ENCODE results near the gene DCC. TPM values are rescaled to one million over a fixed set of nuclear protein-coding genes. Genes with fewer than 3 reads are reported as not detected.

DCC gene
- total and polyA plus RNA-seq, 2 experiments from 2014 or later: 0.53 to 0.73 TPM

DNA sequence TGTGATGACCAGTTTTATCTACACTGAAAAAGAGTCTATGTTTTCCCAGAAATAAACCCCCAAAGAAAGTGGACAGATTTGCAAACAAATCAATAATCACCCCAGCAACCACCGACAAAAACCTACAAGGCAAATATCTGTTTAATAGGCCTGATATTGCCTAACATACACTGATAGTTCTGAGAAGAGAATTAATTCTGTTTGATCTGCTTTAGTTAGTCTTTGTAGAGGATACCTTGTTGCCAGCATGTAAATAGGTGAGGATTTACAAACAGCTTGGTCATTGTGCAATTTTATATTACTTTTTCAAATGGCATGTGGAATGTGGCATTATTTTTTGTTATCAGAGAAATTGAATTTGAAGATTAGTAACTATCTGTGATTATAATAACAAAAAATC is 86.5 kb downstream of the DCC start (continued):
- TF ChIP-seq, protein P1, sequence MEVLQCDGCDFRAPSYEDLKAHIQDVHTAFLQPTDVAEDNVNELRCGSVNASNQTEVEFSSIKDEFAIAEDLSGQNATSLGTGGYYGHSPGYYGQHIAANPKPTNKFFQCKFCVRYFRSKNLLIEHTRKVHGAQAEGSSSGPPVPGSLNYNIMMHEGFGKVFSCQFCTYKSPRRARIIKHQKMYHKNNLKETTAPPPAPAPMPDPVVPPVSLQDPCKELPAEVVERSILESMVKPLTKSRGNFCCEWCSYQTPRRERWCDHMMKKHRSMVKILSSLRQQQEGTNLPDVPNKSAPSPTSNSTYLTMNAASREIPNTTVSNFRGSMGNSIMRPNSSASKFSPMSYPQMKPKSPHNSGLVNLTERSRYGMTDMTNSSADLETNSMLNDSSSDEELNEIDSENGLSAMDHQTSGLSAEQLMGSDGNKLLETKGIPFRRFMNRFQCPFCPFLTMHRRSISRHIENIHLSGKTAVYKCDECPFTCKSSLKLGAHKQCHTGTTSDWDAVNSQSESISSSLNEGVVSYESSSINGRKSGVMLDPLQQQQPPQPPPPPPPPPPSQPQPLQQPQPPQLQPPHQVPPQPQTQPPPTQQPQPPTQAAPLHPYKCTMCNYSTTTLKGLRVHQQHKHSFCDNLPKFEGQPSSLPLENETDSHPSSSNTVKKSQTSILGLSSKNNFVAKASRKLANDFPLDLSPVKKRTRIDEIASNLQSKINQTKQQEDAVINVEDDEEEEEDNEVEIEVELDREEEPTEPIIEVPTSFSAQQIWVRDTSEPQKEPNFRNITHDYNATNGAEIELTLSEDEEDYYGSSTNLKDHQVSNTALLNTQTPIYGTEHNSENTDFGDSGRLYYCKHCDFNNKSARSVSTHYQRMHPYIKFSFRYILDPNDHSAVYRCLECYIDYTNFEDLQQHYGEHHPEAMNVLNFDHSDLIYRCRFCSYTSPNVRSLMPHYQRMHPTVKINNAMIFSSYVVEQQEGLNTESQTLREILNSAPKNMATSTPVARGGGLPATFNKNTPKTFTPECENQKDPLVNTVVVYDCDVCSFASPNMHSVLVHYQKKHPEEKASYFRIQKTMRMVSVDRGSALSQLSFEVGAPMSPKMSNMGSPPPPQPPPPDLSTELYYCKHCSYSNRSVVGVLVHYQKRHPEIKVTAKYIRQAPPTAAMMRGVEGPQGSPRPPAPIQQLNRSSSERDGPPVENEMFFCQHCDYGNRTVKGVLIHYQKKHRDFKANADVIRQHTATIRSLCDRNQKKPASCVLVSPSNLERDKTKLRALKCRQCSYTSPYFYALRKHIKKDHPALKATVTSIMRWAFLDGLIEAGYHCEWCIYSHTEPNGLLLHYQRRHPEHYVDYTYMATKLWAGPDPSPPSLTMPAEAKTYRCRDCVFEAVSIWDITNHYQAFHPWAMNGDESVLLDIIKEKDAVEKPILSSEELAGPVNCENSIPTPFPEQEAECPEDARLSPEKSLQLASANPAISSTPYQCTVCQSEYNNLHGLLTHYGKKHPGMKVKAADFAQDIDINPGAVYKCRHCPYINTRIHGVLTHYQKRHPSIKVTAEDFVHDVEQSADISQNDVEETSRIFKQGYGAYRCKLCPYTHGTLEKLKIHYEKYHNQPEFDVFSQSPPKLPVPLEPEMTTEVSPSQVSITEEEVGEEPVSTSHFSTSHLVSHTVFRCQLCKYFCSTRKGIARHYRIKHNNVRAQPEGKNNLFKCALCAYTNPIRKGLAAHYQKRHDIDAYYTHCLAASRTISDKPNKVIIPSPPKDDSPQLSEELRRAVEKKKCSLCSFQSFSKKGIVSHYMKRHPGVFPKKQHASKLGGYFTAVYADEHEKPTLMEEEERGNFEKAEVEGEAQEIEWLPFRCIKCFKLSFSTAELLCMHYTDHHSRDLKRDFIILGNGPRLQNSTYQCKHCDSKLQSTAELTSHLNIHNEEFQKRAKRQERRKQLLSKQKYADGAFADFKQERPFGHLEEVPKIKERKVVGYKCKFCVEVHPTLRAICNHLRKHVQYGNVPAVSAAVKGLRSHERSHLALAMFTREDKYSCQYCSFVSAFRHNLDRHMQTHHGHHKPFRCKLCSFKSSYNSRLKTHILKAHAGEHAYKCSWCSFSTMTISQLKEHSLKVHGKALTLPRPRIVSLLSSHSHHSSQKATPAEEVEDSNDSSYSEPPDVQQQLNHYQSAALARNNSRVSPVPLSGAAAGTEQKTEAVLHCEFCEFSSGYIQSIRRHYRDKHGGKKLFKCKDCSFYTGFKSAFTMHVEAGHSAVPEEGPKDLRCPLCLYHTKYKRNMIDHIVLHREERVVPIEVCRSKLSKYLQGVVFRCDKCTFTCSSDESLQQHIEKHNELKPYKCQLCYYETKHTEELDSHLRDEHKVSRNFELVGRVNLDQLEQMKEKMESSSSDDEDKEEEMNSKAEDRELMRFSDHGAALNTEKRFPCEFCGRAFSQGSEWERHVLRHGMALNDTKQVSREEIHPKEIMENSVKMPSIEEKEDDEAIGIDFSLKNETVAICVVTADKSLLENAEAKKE (CRISPR knock-in tag; IDR thresholded peaks at IDR 0.05): no peak
- no peak for TF ChIP-seq JUNB (IDR thresholded peaks at IDR 0.05; ENCODE audit: unreplicated experiment)
- no peak for TF ChIP-seq ZNF331 (CRISPR knock-in tag; IDR thresholded peaks at IDR 0.05; ENCODE audit: low read depth)
- TF ChIP-seq POLR2AphosphoS5 (IDR thresholded peaks at IDR 0.05; ENCODE audit: low read depth): no peak
- TF ChIP-seq, protein P2, sequence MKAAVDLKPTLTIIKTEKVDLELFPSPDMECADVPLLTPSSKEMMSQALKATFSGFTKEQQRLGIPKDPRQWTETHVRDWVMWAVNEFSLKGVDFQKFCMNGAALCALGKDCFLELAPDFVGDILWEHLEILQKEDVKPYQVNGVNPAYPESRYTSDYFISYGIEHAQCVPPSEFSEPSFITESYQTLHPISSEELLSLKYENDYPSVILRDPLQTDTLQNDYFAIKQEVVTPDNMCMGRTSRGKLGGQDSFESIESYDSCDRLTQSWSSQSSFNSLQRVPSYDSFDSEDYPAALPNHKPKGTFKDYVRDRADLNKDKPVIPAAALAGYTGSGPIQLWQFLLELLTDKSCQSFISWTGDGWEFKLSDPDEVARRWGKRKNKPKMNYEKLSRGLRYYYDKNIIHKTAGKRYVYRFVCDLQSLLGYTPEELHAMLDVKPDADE (IDR thresholded peaks at IDR 0.05): no peak
- no peak for TF ChIP-seq ZNF114 (CRISPR knock-in tag; IDR thresholded peaks at IDR 0.05)
- no peak for TF ChIP-seq EZH2 (IDR thresholded peaks at IDR 0.05; ENCODE audit: low read depth, unreplicated experiment)
- TF ChIP-seq NANOG (IDR thresholded peaks at IDR 0.05; ENCODE audit: borderline replicate concordance): no peak
- TF ChIP-seq STAT1 (IDR thresholded peaks at IDR 0.05; ENCODE audit: unreplicated experiment): no peak

DNA sequence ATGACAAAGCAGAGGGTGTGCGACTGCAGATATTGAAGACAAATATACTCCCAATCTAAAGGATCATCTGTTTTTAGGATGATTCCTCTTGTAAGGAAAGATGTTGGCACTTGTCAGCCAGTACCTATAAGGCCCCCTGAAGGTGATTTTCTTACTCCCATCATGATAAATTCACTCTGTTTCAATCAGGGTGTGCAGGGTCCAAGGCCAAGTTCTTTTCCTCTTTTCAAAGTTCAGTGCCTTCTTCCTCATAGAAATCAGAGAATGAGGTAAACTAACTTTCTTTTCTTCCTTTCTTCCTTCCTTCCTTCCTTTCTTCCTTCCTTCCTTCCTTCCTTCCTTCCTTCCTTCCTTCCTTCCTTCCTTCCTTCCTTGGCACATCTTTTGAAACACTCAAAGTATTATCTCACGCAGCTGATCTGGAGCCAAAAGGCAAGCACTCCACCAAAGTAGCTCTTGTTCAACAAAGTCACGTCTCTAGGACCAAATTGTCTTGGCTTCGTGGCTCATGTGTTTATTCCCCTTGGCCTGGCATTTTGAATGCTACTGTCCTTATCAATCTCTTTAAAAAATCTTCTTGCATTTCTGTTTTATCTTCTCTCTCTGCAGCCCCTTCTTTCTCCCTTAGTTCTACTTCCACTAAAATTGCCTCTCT is 87.7 kb downstream of the DCC start:
- H3K4me3 Mint-ChIP-seq: no peak overlapping the region
- Histone ChIP-seq H3K79me2 (replicated peaks; ENCODE audit: insufficient read depth) (no peaks in the 10 kb centered on the region), H3K9me2 (ENCODE audit: insufficient read depth) (no peaks in the 10 kb centered on the region), H3K27me3 (ENCODE audit: insufficient read depth) (no peaks in the 10 kb centered on the region), H3K36me3 (ENCODE audit: insufficient read depth) (no peaks in the 10 kb centered on the region), H4K20me1 (replicated peaks; ENCODE audit: insufficient read depth) (no peaks in the 10 kb centered on the region), H3K4me2 (no peak overlapping the region), H3F3A (replicated peaks; ENCODE audit: low read depth) (no peaks in the 10 kb centered on the region), H3K4me1 (ENCODE audit: insufficient read depth) (no peaks in the 10 kb centered on the region), H3K4me3 (no peak overlapping the region), H2AFZ (no peak overlapping the region), H3K27ac (ENCODE audit: low read depth) (no peak overlapping the region)
- H3K36me3 Mint-ChIP-seq (ENCODE audit: low read depth): no peaks in the 10 kb centered on the region
- peaks cover 6% of the 10 kb centered on the region for H3K27me3 Mint-ChIP-seq (ENCODE audit: insufficient read depth, low read depth, poor library complexity)
- ATAC-seq (no peak), DNase-seq (ENCODE audit: low spot score) (no peak)
- no peak overlapping the region for H3K27ac Mint-ChIP-seq
- H3K4me1 Mint-ChIP-seq: no peaks in the 10 kb centered on the region
- TF ChIP-seq, protein P3, sequence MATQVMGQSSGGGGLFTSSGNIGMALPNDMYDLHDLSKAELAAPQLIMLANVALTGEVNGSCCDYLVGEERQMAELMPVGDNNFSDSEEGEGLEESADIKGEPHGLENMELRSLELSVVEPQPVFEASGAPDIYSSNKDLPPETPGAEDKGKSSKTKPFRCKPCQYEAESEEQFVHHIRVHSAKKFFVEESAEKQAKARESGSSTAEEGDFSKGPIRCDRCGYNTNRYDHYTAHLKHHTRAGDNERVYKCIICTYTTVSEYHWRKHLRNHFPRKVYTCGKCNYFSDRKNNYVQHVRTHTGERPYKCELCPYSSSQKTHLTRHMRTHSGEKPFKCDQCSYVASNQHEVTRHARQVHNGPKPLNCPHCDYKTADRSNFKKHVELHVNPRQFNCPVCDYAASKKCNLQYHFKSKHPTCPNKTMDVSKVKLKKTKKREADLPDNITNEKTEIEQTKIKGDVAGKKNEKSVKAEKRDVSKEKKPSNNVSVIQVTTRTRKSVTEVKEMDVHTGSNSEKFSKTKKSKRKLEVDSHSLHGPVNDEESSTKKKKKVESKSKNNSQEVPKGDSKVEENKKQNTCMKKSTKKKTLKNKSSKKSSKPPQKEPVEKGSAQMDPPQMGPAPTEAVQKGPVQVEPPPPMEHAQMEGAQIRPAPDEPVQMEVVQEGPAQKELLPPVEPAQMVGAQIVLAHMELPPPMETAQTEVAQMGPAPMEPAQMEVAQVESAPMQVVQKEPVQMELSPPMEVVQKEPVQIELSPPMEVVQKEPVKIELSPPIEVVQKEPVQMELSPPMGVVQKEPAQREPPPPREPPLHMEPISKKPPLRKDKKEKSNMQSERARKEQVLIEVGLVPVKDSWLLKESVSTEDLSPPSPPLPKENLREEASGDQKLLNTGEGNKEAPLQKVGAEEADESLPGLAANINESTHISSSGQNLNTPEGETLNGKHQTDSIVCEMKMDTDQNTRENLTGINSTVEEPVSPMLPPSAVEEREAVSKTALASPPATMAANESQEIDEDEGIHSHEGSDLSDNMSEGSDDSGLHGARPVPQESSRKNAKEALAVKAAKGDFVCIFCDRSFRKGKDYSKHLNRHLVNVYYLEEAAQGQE (IDR thresholded peaks at IDR 0.05; ENCODE audit: unreplicated experiment): no peak
- TF ChIP-seq ZNF114 (CRISPR knock-in tag; IDR thresholded peaks at IDR 0.05): no peak
- no peaks in the 10 kb centered on the region for H3K9me3 Mint-ChIP-seq

All from GM23338 (cell line).